BLaER1 (cell line): ENCODE measurements around the gene RER1.

Experiments
- H3K27ac ChIP-seq: shearing (Covaris generic); formaldehyde crosslinking; 2 replicates; pipeline ENCODE4 v1.8.1; 2022
- H3K27me3 ChIP-seq: shearing (Covaris generic); formaldehyde crosslinking; 2 replicates; pipeline ENCODE4 v1.8.1; 2022
- H3K36me3 ChIP-seq: shearing (Covaris generic); formaldehyde crosslinking; 2 replicates; pipeline ENCODE4 v1.8.1; 2022
- H3K4me1 ChIP-seq: shearing (Covaris generic); formaldehyde crosslinking; 2 replicates; pipeline ENCODE4 v1.8.1; 2022
- H3K4me2 ChIP-seq: shearing (Covaris generic); formaldehyde crosslinking; 2 replicates; pipeline ENCODE4 v1.8.1; 2022
- H3K4me3 ChIP-seq: shearing (Covaris generic); formaldehyde crosslinking; 2 replicates; pipeline ENCODE4 v1.8.1; 2022
- H3K9ac ChIP-seq: shearing (Covaris generic); formaldehyde crosslinking; 2 replicates; pipeline ENCODE4 v1.8.1; 2022
- H3K9me3 ChIP-seq: shearing (Covaris generic); formaldehyde crosslinking; 2 replicates; pipeline ENCODE4 v1.8.1; 2022
- H4K20me1 ChIP-seq: shearing (Covaris generic); formaldehyde crosslinking; 2 replicates; pipeline ENCODE4 v1.8.1; 2022
- Cebpa-rat ChIP-seq: shearing (Covaris generic); IDR thresholded peaks from 2 replicates; pipeline ENCODE4 v1.8.1; 2022

RER1 gene

DNA sequence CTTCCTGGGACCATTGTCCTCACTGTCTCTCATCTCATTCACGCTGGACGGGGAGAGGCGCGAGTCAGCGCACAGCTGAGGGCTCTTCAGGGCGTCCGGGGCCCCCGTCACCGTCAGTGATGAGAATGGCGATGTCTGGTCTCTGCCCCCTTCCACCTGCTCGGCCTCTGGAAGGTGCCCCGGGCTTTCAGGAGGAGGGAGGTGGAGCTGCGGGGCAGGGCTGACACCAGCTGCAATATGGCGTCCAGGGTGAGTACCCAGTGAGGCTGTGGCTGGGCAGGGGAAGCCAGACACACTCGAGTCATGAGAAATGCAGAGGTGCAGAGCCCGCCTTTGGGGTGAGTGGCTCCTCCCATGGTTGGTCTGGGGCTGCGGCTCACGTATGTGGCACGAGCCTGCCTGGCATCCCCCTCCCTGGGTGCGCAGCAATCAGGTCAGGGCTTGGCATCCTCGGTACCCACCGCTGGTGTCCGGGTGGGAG is 15.3 kb upstream of the RER1 start:
- H3K27ac ChIP-seq = no peak overlapping the region
- peaks cover 96% of the 10 kb centered on the region for H3K27me3 ChIP-seq
- no peak for TF ChIP-seq Cebpa-rat

DNA sequence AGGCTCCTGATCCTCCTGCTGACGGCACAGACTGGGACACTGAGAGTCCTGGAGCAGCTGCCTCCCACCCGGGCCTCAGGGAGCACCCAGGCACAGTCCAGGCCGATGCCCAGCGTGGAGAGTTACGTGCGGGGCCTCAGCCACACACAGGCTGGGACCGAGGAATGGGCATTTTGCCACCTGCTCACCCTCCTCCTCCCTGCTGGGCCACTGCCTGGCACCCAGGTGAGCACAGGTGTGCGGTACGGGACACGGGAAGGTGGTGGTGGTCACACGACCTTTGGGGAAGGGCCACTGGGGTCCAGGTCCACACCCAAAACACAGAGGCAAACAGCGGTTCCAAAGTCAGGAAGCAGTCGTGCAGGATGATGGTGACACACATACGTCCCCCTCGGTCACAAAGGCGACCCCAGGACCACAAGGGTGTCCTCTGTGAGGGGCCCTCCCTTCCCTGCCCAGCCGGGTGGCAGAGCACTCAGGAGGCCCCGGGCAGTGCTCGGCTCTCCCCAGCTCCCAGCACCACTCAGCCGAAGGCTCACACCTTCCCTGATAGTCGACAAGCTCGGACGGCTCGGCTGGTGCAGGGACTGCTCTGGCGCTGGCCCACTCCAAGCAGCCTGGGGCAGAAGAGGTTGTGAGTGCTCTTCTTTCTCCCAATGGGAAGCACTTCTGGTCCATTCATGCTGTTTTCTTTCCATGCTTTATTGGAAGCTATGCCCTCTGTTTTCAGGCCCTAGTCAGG is 14.5 kb upstream of the RER1 start:
- peaks cover 95% of the 10 kb centered on the region for H4K20me1 ChIP-seq
- H3K9me3 ChIP-seq = no peaks in the 10 kb centered on the region
- no peak overlapping the region for H3K4me3 ChIP-seq
- no peak overlapping the region for H3K9ac ChIP-seq
- no peaks in the 10 kb centered on the region for H3K36me3 ChIP-seq
- H3K27ac ChIP-seq = no peak overlapping the region
- TF ChIP-seq Cebpa-rat = no peak
- H3K27me3 ChIP-seq = peaks cover 92% of the 10 kb centered on the region
- no peak overlapping the region for H3K4me2 ChIP-seq
- H3K4me1 ChIP-seq = peaks cover 54% of the 10 kb centered on the region

More for the DNA sequence above, 15.3 kb upstream of the RER1 start:
- H3K4me3 ChIP-seq = no peak overlapping the region
- no peak overlapping the region for H3K4me2 ChIP-seq
- no peaks in the 10 kb centered on the region for H3K36me3 ChIP-seq
- H3K9me3 ChIP-seq = no peaks in the 10 kb centered on the region
- peaks cover 46% of the 10 kb centered on the region for H3K4me1 ChIP-seq
- no peak overlapping the region for H3K9ac ChIP-seq
- H4K20me1 ChIP-seq = peaks cover 94% of the 10 kb centered on the region

- peaks cover 57% of the 10 kb centered on the region for H3K4me1 ChIP-seq
- no peaks in the 10 kb centered on the region for H3K36me3 ChIP-seq
- peaks cover 84% of the 10 kb centered on the region for H3K27me3 ChIP-seq
- H3K9ac ChIP-seq = no peak overlapping the region
- no peak overlapping the region for H3K4me3 ChIP-seq
- no peak for TF ChIP-seq Cebpa-rat
- H3K27ac ChIP-seq = no peak overlapping the region
- peaks cover 87% of the 10 kb centered on the region for H4K20me1 ChIP-seq
- no peak overlapping the region for H3K4me2 ChIP-seq
- H3K9me3 ChIP-seq = no peaks in the 10 kb centered on the region
These were observed 13.7 kb upstream of the RER1 start for GRCh38 chr1:2377751-2378440.

- Histone ChIP-seq H3K9ac (no peak overlapping the region), H3K4me3 (no peak overlapping the region), H3K36me3 (no peaks in the 10 kb centered on the region), H3K4me1 (peaks cover 57% of the 10 kb centered on the region), H3K4me2 (no peak overlapping the region), H3K9me3 (no peaks in the 10 kb centered on the region), H3K27ac (no peak overlapping the region), H4K20me1 (peaks cover 82% of the 10 kb centered on the region), H3K27me3 (peaks cover 82% of the 10 kb centered on the region)
- TF ChIP-seq Cebpa-rat = no peak
These were observed 13.2 kb upstream of the RER1 start for GRCh38 chr1:2378441-2378851.

- Histone ChIP-seq H3K27me3 (peaks cover 75% of the 10 kb centered on the region), H3K36me3 (no peaks in the 10 kb centered on the region), H3K9me3 (no peaks in the 10 kb centered on the region), H3K4me3 (no peak overlapping the region), H3K27ac (no peak overlapping the region), H3K9ac (no peak overlapping the region), H3K4me1 (peaks cover 52% of the 10 kb centered on the region), H4K20me1 (peaks cover 79% of the 10 kb centered on the region), H3K4me2 (peak overlapping the region; percentile 71)
- no peak for TF ChIP-seq Cebpa-rat
These were observed 12.5 kb upstream of the RER1 start for GRCh38 chr1:2378956-2379732.

DNA sequence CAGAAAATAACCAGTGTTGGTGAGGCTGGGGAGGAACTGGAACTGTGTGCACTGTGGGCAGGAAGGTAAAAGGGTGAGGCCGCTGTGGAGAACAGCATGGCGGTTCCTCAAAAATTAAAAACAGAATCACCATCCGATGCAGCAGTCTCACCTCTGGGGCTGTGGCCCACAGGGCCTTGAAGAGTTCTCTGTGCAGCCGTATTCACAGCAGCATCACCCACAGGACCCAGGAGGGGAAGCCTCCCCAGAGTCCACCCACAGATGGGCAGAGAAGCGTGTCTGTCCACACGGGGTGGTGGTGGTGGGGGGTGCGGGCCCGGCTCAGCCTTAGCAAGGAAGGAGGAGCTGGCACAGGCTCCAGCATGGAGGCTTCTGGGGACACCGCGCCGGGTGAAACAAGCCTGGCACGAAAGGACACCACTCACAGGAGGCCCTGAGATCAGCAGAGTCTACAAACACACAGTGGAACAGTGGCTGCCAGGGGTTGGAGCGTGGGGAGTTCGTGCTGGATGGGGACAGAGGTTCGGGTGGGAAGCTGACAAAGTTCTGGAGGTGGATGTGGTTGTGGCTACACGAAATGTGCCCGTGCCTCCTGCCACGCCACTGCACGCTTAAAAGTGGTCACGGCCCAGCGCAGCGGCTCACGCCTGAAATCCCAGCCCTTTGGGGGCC is 11.8 kb upstream of the RER1 start:
- Histone ChIP-seq H3K4me2 (peak overlapping the region; percentile 71), H3K4me1 (peaks cover 47% of the 10 kb centered on the region), H3K9ac (no peak overlapping the region), H4K20me1 (peaks cover 72% of the 10 kb centered on the region), H3K4me3 (no peak overlapping the region), H3K27ac (no peak overlapping the region), H3K27me3 (peaks cover 72% of the 10 kb centered on the region), H3K9me3 (no peaks in the 10 kb centered on the region), H3K36me3 (no peaks in the 10 kb centered on the region)
- no peak for TF ChIP-seq Cebpa-rat

GRCh38 chr1:2380816-2381591 is 10.6 kb upstream of the RER1 start:
- no peak for TF ChIP-seq Cebpa-rat

DNA sequence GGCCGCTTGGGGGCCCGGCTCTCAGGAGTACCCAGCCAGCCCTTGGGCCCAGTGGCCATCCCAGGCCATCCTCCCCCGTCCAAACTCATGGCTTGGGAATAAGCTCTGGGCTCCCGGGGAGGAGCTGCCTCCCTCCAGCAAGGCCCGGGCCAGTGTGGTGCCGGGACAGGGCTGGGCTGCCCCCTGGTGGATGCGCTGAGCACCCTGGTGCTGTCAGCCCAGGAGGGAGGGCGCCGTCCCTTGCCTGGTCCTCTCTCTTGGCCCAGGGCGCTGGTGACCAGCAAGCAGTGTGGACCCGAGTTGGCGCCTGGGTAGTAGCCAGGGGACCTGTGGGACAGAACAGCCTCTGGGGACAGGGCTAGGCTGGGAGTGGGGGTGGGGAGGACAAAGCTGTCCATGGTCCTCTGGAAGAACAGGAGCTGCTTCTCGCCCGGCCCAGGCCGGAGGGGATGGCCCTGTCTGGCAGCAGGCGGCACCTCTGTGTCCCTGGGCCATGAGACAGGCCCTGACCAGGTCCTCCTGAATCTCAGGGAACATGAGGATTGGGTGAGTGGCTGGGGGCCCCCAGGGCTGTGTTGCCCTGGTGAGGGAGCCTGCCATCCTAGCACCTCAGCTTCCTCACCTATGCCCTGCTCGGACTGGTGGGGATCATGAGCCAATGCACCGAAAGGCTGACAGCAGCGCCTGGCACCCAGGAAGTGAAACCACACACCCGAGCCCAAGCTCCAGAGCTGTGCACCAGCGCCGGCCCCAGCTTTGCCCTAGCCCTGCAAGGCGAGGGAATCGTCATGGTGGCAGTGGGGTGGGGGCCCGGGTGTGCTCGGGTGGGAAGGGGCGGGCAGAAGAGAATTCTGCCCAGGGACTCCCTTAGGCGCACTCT is 9.7 kb upstream of the RER1 start:
- Histone ChIP-seq H3K27ac (no peak overlapping the region), H3K4me2 (peak overlapping the region; percentile 50), H3K36me3 (no peaks in the 10 kb centered on the region), H4K20me1 (peaks cover 57% of the 10 kb centered on the region), H3K9me3 (no peaks in the 10 kb centered on the region), H3K9ac (no peak overlapping the region), H3K4me1 (peaks cover 55% of the 10 kb centered on the region), H3K4me3 (no peak overlapping the region), H3K27me3 (peaks cover 51% of the 10 kb centered on the region)
- no peak for TF ChIP-seq Cebpa-rat

More at GRCh38 chr1:2380816-2381591, 10.6 kb upstream of the RER1 start:
- Histone ChIP-seq H3K27me3 (peaks cover 60% of the 10 kb centered on the region), H4K20me1 (peaks cover 60% of the 10 kb centered on the region), H3K27ac (no peak overlapping the region), H3K9me3 (no peaks in the 10 kb centered on the region), H3K36me3 (no peaks in the 10 kb centered on the region), H3K4me3 (no peak overlapping the region), H3K4me1 (peaks cover 47% of the 10 kb centered on the region), H3K9ac (no peak overlapping the region), H3K4me2 (peak overlapping the region; percentile 50)
